Peyer's patch (tissue), 4 donors: ENCODE results near the gene ERICH6B.

Experiments
- POLR2A ChIP-seq, 2 donors: fragments of 450-650 bp; IDR thresholded peaks; one replicate each; pipeline ENCODE4 v1.5.1; 2017; ENCODE audit warnings: antibody characterized with exemption in 2 of 2, mild to moderate bottlenecking in 2 of 2, moderate library complexity in 2 of 2
- TF ChIP-seq, protein P1 (sequence below), 6 experiments: fragments of 450-650 bp in 4 of 6; fragments of 200-600 bp in 2 of 6; sonication (generic) in 1 of 6; IDR thresholded peaks; one replicate each; pipeline ENCODE4 v1.5.1; 2017 to 2019; ENCODE audit warnings: antibody characterized with exemption in 6 of 6, mild to moderate bottlenecking in 3 of 6, moderate library complexity in 1 of 6

DNA sequence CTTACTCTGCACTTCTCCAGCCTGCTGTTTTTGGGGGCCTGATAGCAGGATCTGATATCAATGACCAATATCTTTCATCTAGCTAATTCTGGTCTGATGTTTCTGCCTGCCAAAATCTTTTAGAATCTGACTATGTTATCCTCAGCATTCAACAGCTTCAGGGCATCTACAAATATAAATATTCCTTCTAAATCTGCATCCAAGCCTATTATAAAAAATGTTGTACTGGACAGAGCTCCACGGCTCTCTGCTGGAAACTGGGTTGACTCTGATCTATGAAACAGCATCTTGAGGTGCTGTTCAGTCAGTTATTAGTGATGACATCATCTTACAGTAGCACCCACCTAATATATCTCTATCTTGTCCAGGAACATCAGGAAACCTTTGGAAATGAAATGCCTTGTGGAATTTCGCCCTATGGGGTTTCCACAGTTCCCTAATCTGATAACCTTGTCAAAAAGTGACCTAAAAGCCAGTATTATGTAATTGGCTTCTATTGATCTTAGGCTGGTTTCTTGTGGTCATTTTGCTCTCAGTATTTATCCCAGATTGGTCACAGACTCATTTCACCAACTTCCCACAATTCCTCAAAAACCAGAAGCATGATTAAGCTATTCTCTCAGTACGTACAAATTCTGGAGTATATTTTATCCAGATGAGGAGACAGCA is 33.0 kb downstream of the ERICH6B start:
- TF ChIP-seq, protein P1, sequence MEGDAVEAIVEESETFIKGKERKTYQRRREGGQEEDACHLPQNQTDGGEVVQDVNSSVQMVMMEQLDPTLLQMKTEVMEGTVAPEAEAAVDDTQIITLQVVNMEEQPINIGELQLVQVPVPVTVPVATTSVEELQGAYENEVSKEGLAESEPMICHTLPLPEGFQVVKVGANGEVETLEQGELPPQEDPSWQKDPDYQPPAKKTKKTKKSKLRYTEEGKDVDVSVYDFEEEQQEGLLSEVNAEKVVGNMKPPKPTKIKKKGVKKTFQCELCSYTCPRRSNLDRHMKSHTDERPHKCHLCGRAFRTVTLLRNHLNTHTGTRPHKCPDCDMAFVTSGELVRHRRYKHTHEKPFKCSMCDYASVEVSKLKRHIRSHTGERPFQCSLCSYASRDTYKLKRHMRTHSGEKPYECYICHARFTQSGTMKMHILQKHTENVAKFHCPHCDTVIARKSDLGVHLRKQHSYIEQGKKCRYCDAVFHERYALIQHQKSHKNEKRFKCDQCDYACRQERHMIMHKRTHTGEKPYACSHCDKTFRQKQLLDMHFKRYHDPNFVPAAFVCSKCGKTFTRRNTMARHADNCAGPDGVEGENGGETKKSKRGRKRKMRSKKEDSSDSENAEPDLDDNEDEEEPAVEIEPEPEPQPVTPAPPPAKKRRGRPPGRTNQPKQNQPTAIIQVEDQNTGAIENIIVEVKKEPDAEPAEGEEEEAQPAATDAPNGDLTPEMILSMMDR (IDR thresholded peaks at IDR 0.05), result no peak
- TF ChIP-seq POLR2A (IDR thresholded peaks at IDR 0.05), result no peak
